ENCODE data around the gene ZNF410.
"Not testable (repeated sequence)": the region's sequence is repeated elsewhere in the genome, so short reads cannot be mapped to it uniquely, and the experiment has no call there.

ZNF410 gene, protein sequence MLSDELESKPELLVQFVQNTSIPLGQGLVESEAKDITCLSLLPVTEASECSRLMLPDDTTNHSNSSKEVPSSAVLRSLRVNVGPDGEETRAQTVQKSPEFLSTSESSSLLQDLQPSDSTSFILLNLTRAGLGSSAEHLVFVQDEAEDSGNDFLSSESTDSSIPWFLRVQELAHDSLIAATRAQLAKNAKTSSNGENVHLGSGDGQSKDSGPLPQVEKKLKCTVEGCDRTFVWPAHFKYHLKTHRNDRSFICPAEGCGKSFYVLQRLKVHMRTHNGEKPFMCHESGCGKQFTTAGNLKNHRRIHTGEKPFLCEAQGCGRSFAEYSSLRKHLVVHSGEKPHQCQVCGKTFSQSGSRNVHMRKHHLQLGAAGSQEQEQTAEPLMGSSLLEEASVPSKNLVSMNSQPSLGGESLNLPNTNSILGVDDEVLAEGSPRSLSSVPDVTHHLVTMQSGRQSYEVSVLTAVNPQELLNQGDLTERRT

DNA sequence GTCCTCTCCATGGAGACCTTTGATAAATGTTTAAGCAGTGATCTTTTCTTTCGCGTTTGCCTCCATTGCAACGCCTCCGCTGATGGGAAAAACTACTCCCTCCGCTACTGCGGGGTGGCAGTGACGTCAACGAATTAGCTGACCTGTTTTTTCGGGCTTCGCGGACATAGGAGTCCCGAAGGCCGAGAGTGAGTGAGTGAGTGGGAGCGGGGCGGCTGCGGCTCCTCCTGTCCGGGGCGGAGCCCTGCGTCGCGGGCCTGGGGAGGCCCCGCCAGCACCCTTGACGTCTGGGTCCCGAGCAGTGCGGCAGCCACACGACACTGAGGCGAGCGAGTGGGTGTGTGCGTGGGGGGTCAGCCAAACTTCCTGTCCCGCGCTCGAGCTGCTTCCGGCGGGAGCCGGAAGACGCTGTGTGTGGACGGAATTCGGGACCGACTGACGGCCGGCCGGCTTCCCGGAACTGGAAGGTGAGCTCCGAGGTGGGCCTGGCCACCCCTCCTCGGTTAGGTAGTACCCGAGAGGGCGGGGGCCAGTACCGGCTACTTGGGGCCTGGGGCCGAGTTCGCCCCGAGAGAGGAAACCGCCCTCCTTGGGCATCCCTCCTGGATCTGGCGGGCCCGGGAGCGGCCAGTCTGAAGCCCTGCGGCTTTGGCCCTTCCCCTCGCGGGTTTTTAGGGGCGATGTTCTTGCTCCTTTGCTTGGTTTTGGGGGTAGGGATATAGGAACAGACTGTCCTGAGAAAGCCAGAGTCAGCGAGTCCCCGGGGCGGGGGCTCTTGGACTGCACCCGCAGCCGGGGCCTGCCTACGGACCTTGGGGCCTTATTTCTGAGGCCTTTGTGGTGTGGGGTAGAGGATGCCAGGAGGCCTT, at the start of gene ZNF410:
Gene ZNF410, plus strand, starts transcription at position 411 of the 869 bp plus-strand sequence. CDS start 5,317 bp downstream, outside the sequence.
- peak within 1 kb of the TSS; percentile 91 for H3K4me3 ChIP-seq (ENCODE audit: low read depth, low read length)

DNA sequence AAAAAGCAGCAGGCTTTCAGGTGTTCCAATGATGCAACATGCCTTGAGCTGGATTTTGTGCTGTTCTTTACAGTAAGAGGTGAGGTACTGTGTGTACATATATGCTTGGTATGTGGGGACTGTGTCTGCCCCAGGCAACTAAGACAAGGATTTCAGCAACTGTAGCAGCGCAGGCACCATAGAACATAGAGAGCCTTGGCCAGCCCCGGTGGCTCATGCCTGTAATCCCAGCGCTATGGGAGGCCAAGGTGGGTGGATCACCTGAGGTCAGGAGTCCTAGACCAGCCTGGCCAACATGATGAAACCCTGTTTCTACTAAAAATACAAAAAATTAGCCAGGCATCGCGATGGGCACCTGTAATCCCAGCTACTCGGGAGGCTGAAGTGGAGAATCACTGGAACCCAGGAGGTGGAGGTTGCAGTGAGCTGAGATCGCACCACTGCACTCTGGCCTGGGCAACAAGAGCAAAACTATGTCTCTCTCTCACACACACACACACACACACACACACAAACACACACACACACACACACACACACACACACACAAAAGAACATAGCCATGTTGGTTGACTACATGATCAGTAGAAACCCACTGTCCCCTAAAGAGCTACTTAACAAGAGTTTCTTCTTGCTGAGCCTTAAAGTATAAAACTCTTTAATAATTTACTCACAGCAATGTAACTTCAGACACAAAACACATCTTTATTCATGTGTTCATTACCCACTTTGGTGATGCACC, 48.2 kb upstream of the ZNF410 start:
- not testable (repeated sequence) for H3K4me3 ChIP-seq (ENCODE audit: low read depth, low read length)

DNA sequence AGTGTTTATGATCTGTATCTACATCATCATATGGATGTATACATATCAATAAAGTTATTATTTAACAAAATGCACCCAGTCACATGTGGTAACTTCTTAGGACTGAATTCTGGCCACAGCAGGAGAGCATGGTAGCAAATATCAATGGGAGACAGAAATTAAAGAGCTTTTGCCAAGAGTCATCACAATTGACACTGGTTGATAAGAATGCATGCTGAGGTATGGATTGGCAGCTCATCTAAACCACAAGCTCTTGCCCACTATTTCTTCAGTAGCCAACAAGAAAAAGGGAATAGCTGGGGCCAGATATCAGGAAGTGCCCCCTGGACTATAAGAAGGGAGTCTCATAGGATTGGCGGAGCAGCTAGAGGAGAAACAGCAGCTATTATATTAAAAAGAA, 44.5 kb upstream of the ZNF410 start:
- no peak overlapping the region for H3K4me3 ChIP-seq (ENCODE audit: low read depth, low read length)

DNA sequence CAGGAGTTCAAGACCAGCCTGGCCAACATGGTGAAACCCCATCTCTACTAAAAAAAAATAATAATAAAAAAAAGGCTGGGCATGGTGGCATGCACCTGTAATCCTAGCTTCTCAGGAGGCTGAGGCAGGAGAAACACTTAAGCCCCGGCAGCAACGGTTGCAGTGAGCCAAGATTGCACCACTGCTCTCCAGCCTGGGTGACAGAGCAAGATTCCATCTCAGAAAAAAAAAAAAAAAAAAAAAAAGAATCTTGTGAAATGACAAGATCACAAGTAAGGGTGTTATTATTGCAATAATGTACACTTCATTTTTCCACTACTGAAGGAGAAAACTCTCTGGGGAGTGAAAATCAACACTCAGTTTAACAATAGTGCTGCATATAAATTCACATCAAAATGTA, 43.8 kb upstream of the ZNF410 start:
- no peak overlapping the region for H3K4me3 ChIP-seq (ENCODE audit: low read depth, low read length)

DNA sequence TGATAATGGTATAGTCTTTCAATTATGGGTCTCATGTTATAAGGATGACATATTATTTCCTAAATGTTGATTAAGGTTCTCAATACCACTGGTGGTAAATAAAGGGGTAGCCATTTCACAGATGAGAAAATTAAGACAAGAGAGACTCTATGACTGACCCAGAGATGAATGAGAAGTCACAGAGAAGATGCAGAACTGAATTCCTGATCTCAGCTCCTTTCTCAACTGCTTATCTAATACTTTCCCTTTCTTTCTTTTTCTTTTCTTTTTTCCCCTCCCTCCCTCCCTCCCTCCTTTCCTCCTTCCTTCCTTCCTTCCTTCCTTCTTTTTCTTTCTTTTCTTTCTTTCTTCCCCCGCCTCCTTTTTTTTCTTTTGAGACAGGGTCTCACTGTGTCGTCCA, 43.4 kb upstream of the ZNF410 start:
- H3K4me3 ChIP-seq (ENCODE audit: low read depth, low read length), result no peak overlapping the region

DNA sequence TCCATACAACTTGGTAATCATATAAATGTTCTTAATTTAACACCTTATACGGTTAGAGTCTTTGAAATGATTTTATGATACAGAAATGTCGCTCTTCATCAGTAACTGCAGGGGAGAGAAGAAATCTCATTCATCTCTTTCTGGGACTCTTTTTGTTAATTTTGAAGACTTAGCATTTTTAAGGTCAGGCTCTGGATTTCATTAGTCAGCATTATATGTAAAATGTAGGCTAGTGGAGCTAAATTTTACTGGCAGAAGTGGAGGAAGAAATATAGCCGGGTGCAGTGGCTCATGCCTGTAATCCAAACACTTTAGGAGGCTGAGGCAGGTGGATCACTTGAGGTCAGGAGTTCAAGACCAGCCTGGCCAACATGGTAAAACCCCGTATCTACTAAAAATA, 39.7 kb upstream of the ZNF410 start:
- no peak overlapping the region for H3K4me3 ChIP-seq (ENCODE audit: low read depth, low read length)

DNA sequence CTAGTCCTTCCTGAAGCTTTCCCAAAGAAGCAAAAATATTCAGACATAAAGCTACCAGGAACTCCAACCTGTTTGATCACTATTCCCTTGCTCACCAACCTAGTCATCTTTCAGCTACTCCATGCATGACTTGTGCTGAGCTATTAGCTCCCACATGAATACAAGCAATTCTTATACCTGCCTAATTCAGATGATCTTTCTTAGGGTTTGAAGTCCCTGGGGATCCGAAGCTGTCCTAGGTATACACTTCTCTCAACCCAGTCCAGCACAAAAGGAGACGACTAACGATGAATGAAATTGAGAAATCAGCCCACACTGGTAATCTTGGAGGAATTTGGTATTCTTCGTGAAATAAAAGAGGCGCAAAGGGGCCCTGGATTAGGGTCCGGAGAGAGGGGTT, 35.7 kb upstream of the ZNF410 start:
- H3K4me3 ChIP-seq (ENCODE audit: low read depth, low read length), result peak overlapping the region; percentile 5

DNA sequence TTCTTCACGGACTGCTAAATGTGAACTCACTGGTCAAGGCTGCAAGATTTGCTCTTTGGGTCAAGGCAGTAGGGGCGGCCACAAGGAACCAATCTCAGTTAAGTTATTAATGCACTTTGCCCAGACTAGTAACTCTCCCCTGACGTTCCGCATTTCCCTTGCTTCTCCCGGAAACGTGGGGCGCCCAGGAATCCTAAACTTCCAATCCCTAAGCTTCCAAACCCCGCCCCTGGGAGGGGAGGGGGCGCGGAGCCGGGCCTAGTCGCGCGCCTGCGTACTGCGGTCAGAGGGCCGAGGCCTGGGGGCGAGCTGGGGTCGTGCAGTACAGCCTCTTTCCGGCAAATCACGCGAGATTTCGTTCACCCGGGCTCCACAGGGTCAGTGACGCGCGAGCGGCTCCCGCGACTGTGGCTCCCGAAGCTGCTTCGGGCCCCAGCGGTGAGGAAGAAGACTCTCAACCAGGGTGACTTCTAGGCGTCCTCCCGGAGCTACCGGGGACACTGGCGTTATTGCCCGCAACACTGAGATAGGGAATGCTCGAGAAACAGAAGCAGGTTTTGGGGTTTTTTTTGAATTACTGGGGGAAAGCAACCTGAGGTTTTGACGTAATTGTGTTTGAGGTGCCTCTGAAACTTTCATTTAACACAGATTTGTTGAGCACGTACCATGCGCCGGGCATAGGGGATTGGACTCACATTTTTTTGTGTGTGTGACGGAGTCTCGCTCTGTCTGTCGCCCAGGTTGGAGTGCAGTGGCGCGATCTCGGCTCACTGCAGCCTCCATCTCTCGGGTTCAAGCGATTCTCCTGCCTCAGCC, 34.9 kb upstream of the ZNF410 start, which contains the start of gene PTGR2:
Gene PTGR2, plus strand, starts transcription at position 265 of the 816 bp plus-strand sequence. CDS start 7,032 bp downstream, outside the sequence.
- peak within 1 kb of the TSS; percentile 63 for H3K4me3 ChIP-seq (ENCODE audit: low read depth, low read length)

DNA sequence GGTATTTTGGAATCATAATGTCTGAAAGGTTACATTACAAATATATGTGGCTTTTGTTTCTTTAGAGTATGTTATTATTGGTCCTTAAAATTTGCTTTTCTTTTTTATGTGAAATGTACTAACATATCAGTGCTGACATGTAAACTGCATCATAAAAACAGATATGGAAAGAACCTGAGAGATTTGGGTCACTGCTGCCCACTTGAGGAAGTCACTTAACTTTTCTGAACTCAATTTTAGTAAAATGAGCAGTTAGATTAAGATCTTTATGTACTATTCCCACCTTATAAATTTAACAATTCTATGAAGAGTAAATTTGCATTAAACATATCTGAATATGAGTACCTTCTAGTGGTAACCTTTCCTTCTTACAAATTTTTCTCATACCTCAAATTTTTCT, 27.5 kb upstream of the ZNF410 start:
- no peak overlapping the region for H3K4me3 ChIP-seq (ENCODE audit: low read depth, low read length)

DNA sequence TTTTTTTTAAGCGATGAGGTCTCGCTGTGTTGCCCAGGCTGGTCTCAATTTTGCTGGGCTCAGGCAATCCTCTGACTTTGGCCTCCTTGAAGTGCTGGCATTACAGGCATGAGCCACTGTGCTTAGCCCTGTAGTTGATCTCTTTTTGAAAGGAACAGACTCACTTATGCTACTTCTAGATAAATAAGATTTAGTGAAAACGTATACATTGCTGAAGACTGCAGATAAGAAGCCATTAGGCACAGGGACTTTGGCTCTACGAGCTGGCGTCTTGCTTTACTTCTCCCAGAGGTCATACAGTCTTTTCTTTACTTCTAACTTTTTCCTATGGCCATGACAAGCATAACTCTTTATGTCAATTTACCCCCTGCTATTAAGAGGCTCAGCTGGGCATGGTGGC, 25.6 kb upstream of the ZNF410 start:
- no peak overlapping the region for H3K4me3 ChIP-seq (ENCODE audit: low read depth, low read length)

DNA sequence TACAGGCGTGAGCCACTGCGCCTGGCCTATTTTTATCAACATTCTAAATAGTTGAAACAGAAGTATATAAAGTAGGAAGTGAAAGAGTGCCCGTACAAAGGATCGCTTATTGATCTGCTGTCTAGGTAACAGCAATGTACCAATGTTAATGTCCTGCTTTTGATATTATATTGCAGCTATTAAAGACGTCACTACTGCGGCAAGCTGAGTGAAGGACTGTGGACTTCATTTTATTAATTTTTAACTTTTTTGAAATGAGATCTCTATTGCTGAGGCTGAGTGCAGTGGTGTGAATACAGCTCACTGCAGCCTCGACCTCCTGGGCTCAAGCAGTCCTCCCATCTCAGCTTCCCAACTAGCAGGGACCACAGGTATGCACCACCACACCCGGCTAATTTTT, 24.2 kb upstream of the ZNF410 start:
- no peak overlapping the region for H3K4me3 ChIP-seq (ENCODE audit: low read depth, low read length)

DNA sequence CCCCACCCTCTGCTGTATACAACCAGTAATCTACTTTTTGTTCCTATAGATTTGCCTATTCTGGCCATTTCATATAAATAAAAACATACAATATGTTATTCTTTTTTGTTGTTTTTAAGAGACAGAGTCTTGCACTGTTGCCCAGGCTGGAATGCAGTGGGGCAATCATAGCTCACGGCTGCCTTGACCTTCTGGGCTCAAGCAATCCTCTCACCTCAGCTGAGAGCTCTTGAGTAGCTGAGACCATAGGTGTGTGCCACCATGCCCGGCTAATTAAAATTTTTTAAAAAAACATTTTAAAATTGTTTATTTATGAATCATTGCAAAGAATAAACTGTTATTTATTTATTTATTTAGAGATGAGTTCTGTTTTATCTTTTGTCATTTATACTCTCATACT, 23.4 kb upstream of the ZNF410 start:
- no peak overlapping the region for H3K4me3 ChIP-seq (ENCODE audit: low read depth, low read length)

DNA sequence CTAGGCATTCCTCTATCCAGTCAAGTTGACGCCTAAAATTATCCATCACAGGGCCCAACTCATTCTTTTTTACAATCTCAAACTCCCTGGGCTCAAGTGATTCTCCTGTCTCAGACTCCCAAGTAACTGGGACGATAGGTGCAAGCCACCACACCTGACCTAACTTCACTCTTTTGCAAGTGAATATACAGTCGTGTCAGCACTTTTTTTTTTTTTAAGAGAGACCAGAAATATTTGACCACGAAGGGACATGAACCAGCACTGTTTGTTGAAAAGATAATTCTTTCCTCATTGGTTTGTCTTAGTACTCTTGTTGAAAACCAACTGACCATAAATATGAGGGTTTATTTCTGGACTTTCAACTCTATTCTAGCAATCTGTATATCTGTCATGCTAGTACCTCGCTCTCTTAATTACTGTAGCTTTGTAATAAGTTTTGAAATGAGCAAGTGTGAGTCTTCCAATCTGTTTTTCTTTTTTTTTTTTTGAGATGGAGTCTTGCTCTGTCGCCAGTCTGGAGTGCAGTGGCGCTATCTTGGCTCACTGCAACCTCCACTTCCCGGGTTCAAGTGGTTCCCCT, 21.0 kb upstream of the ZNF410 start:
- no peak overlapping the region for H3K4me3 ChIP-seq (ENCODE audit: low read depth, low read length)

DNA sequence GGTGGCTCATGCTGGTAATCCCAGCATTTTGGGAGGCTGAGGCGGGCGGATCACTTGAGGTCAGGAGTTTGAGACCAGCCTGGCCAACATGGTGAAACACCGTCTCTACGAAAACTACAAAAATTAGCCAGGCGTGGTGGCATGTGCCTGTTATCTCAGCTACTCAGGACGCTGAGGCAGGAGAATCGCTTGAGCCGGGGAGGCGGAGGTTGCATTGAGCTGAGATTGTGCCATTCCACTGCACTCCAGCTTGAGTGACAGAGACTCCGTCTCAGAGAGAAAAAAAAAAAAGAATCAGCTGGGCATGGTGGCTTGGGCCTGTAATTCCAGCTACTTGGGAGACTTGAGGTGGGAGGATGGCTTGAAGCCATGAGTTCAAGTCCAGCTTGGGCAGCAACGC, 16.9 kb upstream of the ZNF410 start:
- H3K4me3 ChIP-seq (ENCODE audit: low read depth, low read length), result not testable (repeated sequence)

DNA sequence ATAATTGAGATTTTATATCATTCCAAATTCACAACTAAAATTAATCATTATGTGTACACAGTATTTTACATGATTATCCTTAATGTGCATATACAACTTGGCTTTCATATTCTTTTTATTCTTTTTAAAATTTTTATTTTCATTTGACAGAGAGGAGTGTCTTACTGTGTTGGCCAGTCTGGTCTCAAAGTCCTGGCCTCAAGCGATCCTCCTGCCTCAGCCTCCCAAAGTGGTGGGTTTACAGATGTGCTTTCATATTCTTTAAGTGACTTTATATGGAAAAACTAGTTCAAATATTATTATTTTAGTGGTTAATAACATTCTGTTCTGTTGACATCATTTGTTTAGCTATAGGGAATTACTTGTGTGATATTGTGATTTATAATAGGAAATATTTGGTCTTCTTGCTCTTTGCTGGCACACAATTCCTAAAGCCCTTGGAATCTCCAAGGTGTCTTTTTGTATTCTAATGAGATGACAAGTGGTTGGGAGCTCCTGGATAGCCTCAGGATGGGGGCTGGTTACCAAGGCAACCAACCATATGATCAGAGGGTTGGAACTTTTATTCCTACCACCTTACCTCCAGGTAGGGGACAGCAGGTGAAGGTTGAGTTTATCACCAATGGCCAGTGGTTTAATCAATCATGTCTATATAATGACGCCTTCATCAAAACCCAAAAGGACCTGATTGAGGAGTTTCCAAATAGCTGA, 16.0 kb upstream of the ZNF410 start:
- no peak overlapping the region for H3K4me3 ChIP-seq (ENCODE audit: low read depth, low read length)

DNA sequence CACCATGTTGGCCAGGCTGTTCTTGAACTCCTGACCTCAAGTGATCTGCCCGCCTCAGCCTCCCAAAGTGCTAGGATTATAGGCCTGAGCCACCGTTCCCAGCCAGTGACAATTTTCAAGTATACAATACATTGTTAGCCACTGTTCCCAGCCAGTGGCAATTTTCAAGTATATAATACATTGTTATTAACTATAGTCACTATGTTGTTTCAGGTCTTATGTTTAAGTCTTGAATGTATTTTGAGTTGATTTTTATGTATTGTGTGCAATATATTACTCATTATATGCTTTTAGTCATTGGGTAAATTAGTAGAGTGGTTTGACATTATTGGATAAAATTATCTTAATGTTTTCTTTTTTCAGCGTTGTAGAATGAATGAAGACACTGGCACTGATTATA, 13.0 kb upstream of the ZNF410 start:
- H3K4me3 ChIP-seq (ENCODE audit: low read depth, low read length), result no peak overlapping the region

DNA sequence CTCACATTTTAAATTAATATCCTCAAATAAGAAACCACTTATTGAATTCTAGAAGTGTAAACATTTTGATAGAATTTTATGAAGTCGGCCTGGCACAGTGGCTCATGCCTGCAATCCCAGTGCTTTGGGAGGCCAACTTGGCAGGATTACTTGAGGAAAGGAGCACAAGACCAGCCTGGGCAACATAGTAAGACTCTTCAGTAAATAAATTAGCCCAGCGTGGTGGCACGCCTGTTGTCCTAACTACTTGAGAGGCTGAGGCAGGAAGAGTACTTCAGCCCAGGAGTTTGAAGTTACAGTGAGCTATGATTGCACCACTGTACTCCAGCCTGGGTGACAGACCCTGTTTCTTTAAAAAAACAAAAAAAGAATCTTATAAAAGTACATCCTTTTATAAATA, 8.9 kb upstream of the ZNF410 start:
- no peak overlapping the region for H3K4me3 ChIP-seq (ENCODE audit: low read depth, low read length)

DNA sequence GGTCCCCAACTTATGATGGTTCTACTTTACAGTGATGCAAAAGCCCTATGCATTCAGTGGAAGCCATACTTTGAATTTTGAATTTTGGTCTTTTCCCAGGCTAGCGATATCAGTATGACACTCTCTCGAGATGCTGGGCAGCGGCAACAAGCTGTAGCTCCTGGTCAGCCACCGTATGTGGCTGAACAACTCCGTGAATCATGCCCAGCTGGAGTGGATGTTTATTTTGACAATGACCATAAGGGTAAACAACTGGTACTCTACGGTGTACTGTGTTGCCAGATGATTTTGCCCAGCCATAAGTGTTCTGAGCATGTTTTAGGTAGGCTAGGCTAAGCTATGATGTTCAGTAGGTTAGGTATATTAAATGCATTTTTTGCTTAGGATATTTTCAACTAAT, 8.2 kb upstream of the ZNF410 start:
- no peak overlapping the region for H3K4me3 ChIP-seq (ENCODE audit: low read depth, low read length)

DNA sequence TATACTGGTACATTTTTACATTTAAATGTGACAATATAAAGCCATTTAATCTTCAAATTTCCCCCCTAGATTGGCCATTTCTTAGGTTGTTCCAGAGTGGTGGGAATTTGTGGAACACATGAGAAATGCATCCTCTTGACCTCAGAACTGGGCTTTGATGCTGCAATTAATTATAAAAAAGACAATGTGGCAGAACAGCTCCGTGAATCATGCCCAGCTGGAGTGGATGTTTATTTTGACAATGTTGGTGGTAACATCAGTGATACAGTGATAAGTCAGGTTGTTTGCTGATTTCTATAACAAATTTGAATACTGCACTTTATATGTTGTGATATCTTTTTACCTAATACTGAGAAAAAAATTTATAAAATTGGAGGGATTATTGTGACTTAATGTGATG, 7.6 kb upstream of the ZNF410 start:
- no peak overlapping the region for H3K4me3 ChIP-seq (ENCODE audit: low read depth, low read length)

All from iPS-11a (cell line).